PC-9 (cell line): ENCODE data around the gene RBCK1. TPM values are rescaled to one million over a fixed set of nuclear protein-coding genes. Genes with fewer than 3 reads are reported as not detected.

Experiments used
- BruUV-seq: library from RNA; stranded (reverse); fragments of 400-500 nt; replicated peaks from 2 replicates; lab custom pipeline; 2021; lab: Mats Ljungman, UMichigan
- CTCF ChIA-PET: fragments of 300-600 bp; sonication (Branson Sonifier 250); formaldehyde crosslinking; loops from one replicate; lab custom pipeline; 2022; ENCODE audit warnings: antibody characterized with exemption; lab: Charles Lee
- POLR2A ChIA-PET: fragments of 300-600 bp; sonication (Branson Sonifier 250); formaldehyde crosslinking; loops from one replicate; lab custom pipeline; 2022; ENCODE audit warnings: antibody characterized with exemption; ENCODE audit not compliant: unreplicated experiment; lab: Charles Lee
- DNase-seq, 2 experiments: peaks; one replicate each; pipeline versions ENCODE4 v3.0.0 to v3.0.0-alpha.2; 2015 to 2022; ENCODE audit warnings: mixed read lengths in 1 of 2
- H2AFZ ChIP-seq: fragments of 200-600 bp; sonication (generic); 2 replicates; pipeline ENCODE4 v1.8.1; 2017; ENCODE audit warnings: antibody characterized with exemption
- H3F3A ChIP-seq: fragments of 200-600 bp; sonication (generic); 2 replicates; pipeline ENCODE4 v1.8.1; 2017; ENCODE audit warnings: antibody characterized with exemption, mild to moderate bottlenecking, low read depth; ENCODE audit not compliant: insufficient read depth
- H3K27ac ChIP-seq: fragments of 200-600 bp; sonication (generic); 2 replicates; pipeline ENCODE4 v1.6.1; 2016; ENCODE audit warnings: mixed run types
- H3K27me3 ChIP-seq: fragments of 200-600 bp; sonication (generic); 2 replicates; pipeline ENCODE4 v1.6.1; 2016; ENCODE audit warnings: low read depth, mixed run types; ENCODE audit not compliant: insufficient read depth
- H3K36me3 ChIP-seq: fragments of 200-600 bp; sonication (generic); 2 replicates; pipeline ENCODE4 v1.6.1; 2016; ENCODE audit warnings: low read depth, mixed run types
- H3K4me1 ChIP-seq: fragments of 200-600 bp; sonication (generic); replicated peaks from 2 replicates; pipeline ENCODE4 v1.6.1; 2016; ENCODE audit warnings: mixed run types; ENCODE audit not compliant: insufficient read depth
- H3K4me2 ChIP-seq: fragments of 200-600 bp; sonication (generic); 2 replicates; pipeline ENCODE4 v1.6.1; 2017; ENCODE audit warnings: mixed run types
- H3K4me3 ChIP-seq: fragments of 200-600 bp; sonication (generic); 2 replicates; pipeline ENCODE4 v1.6.1; 2016; ENCODE audit warnings: mixed run types
- H3K79me2 ChIP-seq: fragments of 200-600 bp; sonication (generic); 2 replicates; pipeline ENCODE4 v1.6.1; 2017; ENCODE audit warnings: low read depth, mixed run types
- H3K9me2 ChIP-seq: fragments of 200-600 bp; sonication (generic); 2 replicates; pipeline ENCODE4 v1.8.1; 2017; ENCODE audit warnings: mild to moderate bottlenecking; ENCODE audit not compliant: insufficient read depth
- H3K9me3 ChIP-seq: fragments of 200-600 bp; sonication (generic); 2 replicates; pipeline ENCODE4 v1.8.1; 2016; ENCODE audit warnings: low read depth; ENCODE audit not compliant: insufficient read depth
- H4K20me1 ChIP-seq: fragments of 200-600 bp; sonication (generic); 2 replicates; pipeline ENCODE4 v1.8.1; 2017; ENCODE audit not compliant: insufficient read depth
- CTCF ChIP-seq: fragments of 200-600 bp; sonication (generic); conservative IDR thresholded peaks from 2 replicates; pipeline ENCODE4 v1.6.1; 2017; ENCODE audit warnings: mixed run types, antibody characterized with exemption, mild to moderate bottlenecking, moderate library complexity
- EZH2 ChIP-seq: fragments of 200-600 bp; sonication (generic); IDR thresholded peaks from 2 replicates; pipeline ENCODE4 v1.8.0; 2017; ENCODE audit warnings: antibody characterized with exemption, low read depth
- intact Hi-C: fragments of 100-400 bp; cut with micrococcal nuclease; formaldehyde crosslinking; loops from one replicate; pipeline ENCODE4 v1.10.0; 2022; ENCODE audit not compliant: unreplicated experiment
- total RNA-seq: library from RNA; stranded (reverse); gene quantifications from 2 replicates; pipeline ENCODE4 v1.2.3, GENCODE V29; 2021

The RBCK1 gene
- total RNA-seq, 1 experiment from 2014 or later: 176 TPM

- H4K20me1 ChIP-seq: 0 out of 2 replicates have a peak, but pooled peaks cover 3% of the 10 kb centered on the region
- intact Hi-C loops: loop anchor here (5.0 kb wide), 1 partner anchor 305 kb away; no protein-coding TSS in a partner anchor
- H3K79me2 ChIP-seq: no peaks in the 10 kb centered on the region
- DNase-seq: no peak
- no peak overlapping the region for H3K4me2 ChIP-seq
- TF ChIP-seq CTCF (no peak), EZH2 (no peak)
- peaks cover 12% of the 10 kb centered on the region for H3K36me3 ChIP-seq
- ChIA-PET POLR2A (interaction anchor here (0.6 kb wide), 1 partner anchor 59 kb away, joined by 7 read pairs; no protein-coding TSS in a partner anchor), CTCF (interaction anchor here (1.7 kb wide), 1 partner anchor 78 kb away, joined by 19 read pairs; no protein-coding TSS in a partner anchor)
- no TSS peak for BruUV-seq
- no peaks in the 10 kb centered on the region for H3K4me1 ChIP-seq
- H3K27ac ChIP-seq: no peak overlapping the region
- no peak overlapping the region for H2AFZ ChIP-seq
- H3K4me3 ChIP-seq: no peak overlapping the region
- peaks cover 54% of the 10 kb centered on the region for H3F3A ChIP-seq
- no peaks in the 10 kb centered on the region for H3K9me3 ChIP-seq
- no peaks in the 10 kb centered on the region for H3K9me2 ChIP-seq
- H3K27me3 ChIP-seq: no peaks in the 10 kb centered on the region
Measured at GRCh38 chr20:432677-433299, 24.7 kb downstream of the RBCK1 start.

- H3K9me2 ChIP-seq: no peaks in the 10 kb centered on the region
- peaks cover 52% of the 10 kb centered on the region for H3F3A ChIP-seq
- intact Hi-C loops: loop anchor here (5.0 kb wide), 1 partner anchor 304 kb away; no protein-coding TSS in a partner anchor
- DNase-seq: no peak
- H3K27ac ChIP-seq: no peak overlapping the region
- no peak overlapping the region for H2AFZ ChIP-seq
- BruUV-seq: no TSS peak
- no peaks in the 10 kb centered on the region for H3K79me2 ChIP-seq
- ChIA-PET CTCF (no interaction called here), POLR2A (no interaction called here)
- no peak overlapping the region for H3K4me2 ChIP-seq
- 0 out of 2 replicates have a peak, but pooled peaks cover 3% of the 10 kb centered on the region for H4K20me1 ChIP-seq
- no peaks in the 10 kb centered on the region for H3K4me1 ChIP-seq
- H3K4me3 ChIP-seq: no peak overlapping the region
- TF ChIP-seq EZH2 (no peak), CTCF (no peak)
- H3K9me3 ChIP-seq: no peaks in the 10 kb centered on the region
- H3K27me3 ChIP-seq: no peaks in the 10 kb centered on the region
- H3K36me3 ChIP-seq: peaks cover 12% of the 10 kb centered on the region
Measured at GRCh38 chr20:433300-433975, 25.3 kb downstream of the RBCK1 start.

- H3K36me3 ChIP-seq: peaks cover 14% of the 10 kb centered on the region
- DNase-seq: no peak
- TF ChIP-seq EZH2 (no peak), CTCF (no peak)
- no peak overlapping the region for H3K4me2 ChIP-seq
- ChIA-PET CTCF (no interaction called here), POLR2A (interaction anchor here (0.6 kb wide), 1 partner anchor 531 kb away, joined by 3 read pairs; no protein-coding TSS in a partner anchor)
- no peaks in the 10 kb centered on the region for H3K79me2 ChIP-seq
- no peaks in the 10 kb centered on the region for H3K4me1 ChIP-seq
- no peaks in the 10 kb centered on the region for H3K27me3 ChIP-seq
- H2AFZ ChIP-seq: no peak overlapping the region
- no peak overlapping the region for H3K27ac ChIP-seq
- peaks cover 51% of the 10 kb centered on the region for H3F3A ChIP-seq
- no peaks in the 10 kb centered on the region for H3K9me2 ChIP-seq
- H3K9me3 ChIP-seq: no peaks in the 10 kb centered on the region
- H3K4me3 ChIP-seq: no peak overlapping the region
- BruUV-seq: no TSS peak
- intact Hi-C loops: loop anchor here (5.0 kb wide), 1 partner anchor 303 kb away; no protein-coding TSS in a partner anchor
- 0 out of 2 replicates have a peak, but pooled peaks cover 3% of the 10 kb centered on the region for H4K20me1 ChIP-seq
Measured at GRCh38 chr20:434221-434620, 26.1 kb downstream of the RBCK1 start.
